GM06990 (cell line): ENCODE measurements around the gene C11orf86.

Experiments used
- DNase-seq: peaks from one replicate; pipeline ENCODE4 v3.0.0-alpha.2; 2011; ENCODE audit not compliant: insufficient read length; ENCODE audit errors: extremely low read depth
- H3K27me3 ChIP-seq: replicated peaks from 2 replicates; pipeline ENCODE4 v1.6.0; 2011; ENCODE audit warnings: low read length; ENCODE audit not compliant: control insufficient read depth, insufficient read depth
- H3K36me3 ChIP-seq: 2 replicates; pipeline ENCODE4 v1.5.1; 2011; ENCODE audit warnings: low read length; ENCODE audit not compliant: control insufficient read depth, insufficient read depth
- H3K4me3 ChIP-seq: replicated peaks from 2 replicates; pipeline ENCODE4 v1.5.1; 2011; ENCODE audit warnings: low read depth, mild to moderate bottlenecking, control low read depth, low read length
- CTCF ChIP-seq: IDR thresholded peaks from 2 replicates; pipeline ENCODE4 v1.5.1; 2011; ENCODE audit warnings: low read length, control low read depth, mild to moderate bottlenecking, inconsistent platforms; ENCODE audit not compliant: insufficient read depth, poor library complexity, severe bottlenecking

C11orf86 gene, protein sequence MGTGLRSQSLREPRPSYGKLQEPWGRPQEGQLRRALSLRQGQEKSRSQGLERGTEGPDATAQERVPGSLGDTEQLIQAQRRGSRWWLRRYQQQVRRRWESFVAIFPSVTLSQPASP

DNA sequence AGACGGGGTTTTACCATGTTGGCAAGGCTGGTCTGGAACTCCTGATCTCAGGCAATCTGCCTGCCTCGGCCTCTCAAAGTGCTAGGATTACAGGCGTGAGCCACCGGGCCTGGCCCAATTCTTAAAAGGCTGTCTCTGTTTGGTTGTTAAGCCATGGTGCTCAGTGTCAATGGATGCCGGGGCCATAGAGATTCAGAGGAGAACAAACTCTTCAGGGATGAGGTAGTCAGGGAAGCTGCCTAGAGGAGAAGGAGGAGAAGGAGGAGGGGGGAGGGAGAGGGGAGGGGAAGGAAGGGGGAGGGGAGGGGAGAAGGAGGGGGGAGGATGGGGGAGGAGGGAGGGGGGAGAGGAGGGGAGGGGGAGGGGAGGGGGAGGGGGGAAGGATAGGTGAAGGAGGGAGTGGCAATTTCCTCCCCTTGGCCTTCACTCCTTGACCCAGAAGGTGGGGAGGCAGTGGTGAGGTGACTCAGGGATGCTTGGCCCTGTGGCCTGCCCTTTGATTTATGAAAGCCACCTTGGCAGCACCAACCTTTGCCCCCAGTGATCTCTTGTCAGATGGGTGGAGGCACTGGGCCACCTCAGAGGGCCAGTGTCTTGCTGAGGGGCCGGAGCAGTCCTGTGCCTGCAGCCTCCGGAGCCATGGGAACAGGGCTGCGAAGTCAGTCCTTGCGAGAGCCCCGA lies at the start of gene C11orf86:
Gene C11orf86, plus strand, starts transcription at position 581 of the 681 bp plus-strand sequence. Its CDS starts 59 bp downstream, at position 640.
- no peak for TF ChIP-seq CTCF
- Histone ChIP-seq H3K27me3 (no peaks in the 10 kb centered on the region; the same call in 1 of the 2 replicates), H3K36me3 (no peaks in the 10 kb centered on the region), H3K4me3 (no peak within 1 kb of the TSS)
- DNase-seq: no peak

DNA sequence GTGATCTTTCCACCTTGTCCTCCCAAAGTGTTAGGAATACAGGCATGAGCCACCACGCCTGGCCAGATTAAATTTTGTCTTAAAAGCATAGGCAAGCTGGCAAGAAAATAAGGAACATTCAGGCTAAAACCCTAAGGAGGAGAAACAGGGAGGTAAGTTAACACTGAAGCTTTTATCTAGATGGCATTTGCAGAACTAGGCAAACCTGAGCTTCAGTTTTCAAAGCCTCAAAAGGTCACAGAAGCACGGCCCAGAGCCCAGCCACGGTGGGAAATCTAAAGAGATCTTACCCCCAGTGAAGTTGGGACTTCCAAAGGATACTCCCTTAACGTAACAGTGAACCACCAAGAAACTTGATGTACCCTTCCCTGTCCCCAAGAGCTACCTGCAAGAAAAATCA lies 45.4 kb upstream of the C11orf86 start:
- no peak for DNase-seq
- Histone ChIP-seq H3K27me3 (no peaks in the 10 kb centered on the region), H3K4me3 (no peak overlapping the region), H3K36me3 (no peaks in the 10 kb centered on the region)
- TF ChIP-seq CTCF: no peak

DNA sequence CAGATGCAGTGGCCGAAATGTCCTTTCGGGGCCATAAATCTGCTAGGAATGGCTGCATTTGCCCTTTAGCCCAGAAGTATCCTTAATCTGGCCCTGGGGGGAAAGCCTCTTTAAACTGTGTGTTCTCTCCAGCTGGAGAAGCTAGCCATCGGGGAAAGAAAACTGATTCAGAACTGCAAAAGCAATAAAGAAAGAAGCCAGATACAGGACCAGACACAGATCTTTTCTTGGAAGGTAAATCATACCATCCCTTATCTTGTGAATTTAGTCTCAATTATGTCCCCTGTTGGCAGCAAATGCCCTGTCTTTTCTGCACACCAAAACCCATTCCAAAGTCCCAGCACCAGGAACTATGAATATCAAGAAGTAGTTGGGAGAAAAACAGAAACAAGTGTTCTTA lies 42.6 kb upstream of the C11orf86 start:
- Histone ChIP-seq H3K36me3 (no peaks in the 10 kb centered on the region), H3K4me3 (no peak overlapping the region), H3K27me3 (no peaks in the 10 kb centered on the region)
- no peak for DNase-seq
- TF ChIP-seq CTCF: no peak

- Histone ChIP-seq H3K36me3 (no peaks in the 10 kb centered on the region), H3K4me3 (no peak overlapping the region), H3K27me3 (no peaks in the 10 kb centered on the region)
- no peak for DNase-seq
- TF ChIP-seq CTCF: no peak
Observed at GRCh38 chr11:66933531-66933930, 41.6 kb upstream of the C11orf86 start.

DNA sequence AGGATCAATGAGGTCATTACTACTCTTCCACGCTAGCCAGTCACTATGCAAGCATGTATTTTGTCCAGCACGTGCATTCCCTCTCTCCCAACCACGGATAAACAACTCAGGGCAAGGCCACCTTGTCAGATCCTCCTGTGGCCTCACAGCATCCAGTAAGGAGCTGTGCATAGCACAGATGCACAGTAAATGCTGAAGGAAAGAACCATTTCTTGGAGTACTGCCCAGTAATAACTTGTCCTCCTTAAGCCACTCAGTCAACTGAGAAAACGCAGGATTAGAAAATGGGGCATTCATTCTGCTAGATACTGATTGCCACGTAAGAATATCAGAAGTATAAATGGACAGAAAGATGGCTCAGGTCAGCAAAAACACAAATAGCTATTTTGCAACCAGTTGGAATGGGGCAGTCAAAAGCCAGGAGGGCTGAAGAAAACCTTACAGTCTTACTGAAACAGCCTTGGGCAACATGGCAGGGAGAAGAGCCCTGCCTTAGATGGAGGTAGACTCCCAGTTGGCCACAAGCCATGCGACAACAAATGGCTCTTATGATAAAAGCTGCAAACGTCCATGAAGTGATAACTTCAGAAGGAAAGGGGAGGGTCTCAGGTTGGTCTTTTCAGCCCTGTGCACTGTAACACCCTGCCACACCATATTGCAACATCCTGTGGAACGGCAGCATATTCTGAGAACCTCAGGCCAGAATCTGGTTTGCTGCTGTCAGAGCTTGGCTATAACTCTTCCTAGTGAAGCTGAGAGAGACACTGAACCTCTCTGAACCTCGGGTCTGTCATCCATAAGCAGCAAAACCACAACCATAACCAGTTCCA lies 39.9 kb upstream of the C11orf86 start:
- no peak for DNase-seq
- Histone ChIP-seq H3K4me3 (no peak overlapping the region), H3K36me3 (no peaks in the 10 kb centered on the region), H3K27me3 (no peaks in the 10 kb centered on the region)
- TF ChIP-seq CTCF: no peak
